PFSK-1 (cell line): ENCODE measurements around the gene HSP90AA1.

Experiments used
- FOXP2 ChIP-seq: optimal IDR thresholded peaks from 2 replicates; pipeline ENCODE3; 2011; ENCODE audit warnings: borderline replicate concordance, control low read depth, inconsistent platforms; ENCODE audit not compliant: insufficient read depth; ENCODE audit errors: extremely low read length, extremely low read depth
- POLR2AphosphoS5 ChIP-seq: IDR thresholded peaks from 2 replicates; pipeline ENCODE4 v1.6.1; 2012; ENCODE audit warnings: low read depth, mild to moderate bottlenecking, control low read depth, low read length, moderate library complexity
- REST ChIP-seq, 2 experiments: IDR thresholded peaks; 2 replicates each; pipeline versions ENCODE4 v1.6.1 to v1.8.0; 2011 to 2012; ENCODE audit warnings: low read depth in 2 of 2, low read length in 2 of 2, control low read depth in 1 of 2, inconsistent platforms in 1 of 2, mild to moderate bottlenecking in 1 of 2, moderate library complexity in 1 of 2; ENCODE audit not compliant: insufficient read depth in 1 of 2
- SIN3A ChIP-seq: IDR thresholded peaks from 2 replicates; pipeline ENCODE4 v1.6.1; 2012; ENCODE audit warnings: mild to moderate bottlenecking, low read length, moderate library complexity, borderline replicate concordance; ENCODE audit not compliant: insufficient read depth
- TAF1 ChIP-seq: IDR thresholded peaks from 2 replicates; pipeline ENCODE4 v1.6.1; 2012; ENCODE audit warnings: low read length, control low read depth, borderline replicate concordance; ENCODE audit not compliant: insufficient read depth

DNA sequence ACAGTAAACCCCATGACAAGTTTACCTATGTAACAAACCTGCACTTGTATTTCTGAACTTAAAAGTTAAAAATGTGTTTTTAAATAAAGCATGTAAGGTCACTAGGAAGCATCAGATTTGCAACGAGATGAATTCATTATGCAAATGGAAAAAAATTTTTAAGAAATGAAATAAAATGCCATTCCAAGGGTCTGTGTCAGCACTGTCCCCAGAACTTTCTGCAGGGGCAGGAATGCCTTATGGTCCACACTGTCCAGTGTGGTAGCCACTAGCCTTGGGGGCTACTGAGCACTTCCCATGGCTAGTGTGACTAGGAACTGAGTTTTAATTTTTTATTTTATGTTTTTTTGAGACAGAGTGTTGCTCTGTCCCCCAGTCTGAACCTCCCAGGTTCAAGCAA, 49.2 kb downstream of the HSP90AA1 start:
- TF ChIP-seq POLR2AphosphoS5, result no peak
- TF ChIP-seq REST (IDR thresholded peaks at IDR 0.05; ENCODE audit: insufficient read depth in 1 of 2, low read depth in 2 of 2, low read length in 2 of 2), result no peak
- no peak for TF ChIP-seq SIN3A
- TF ChIP-seq TAF1, result no peak
- TF ChIP-seq FOXP2, result no peak
